Limb (tissue), 2 donors: ENCODE results near the gene NHS.

ENCODE experiments used
- DNase-seq, 2 donors: peaks; one replicate each; pipeline ENCODE4 v3.0.0-alpha.2; 2016; ENCODE audit errors: extremely low spot score in 2 of 2

NHS gene

DNA sequence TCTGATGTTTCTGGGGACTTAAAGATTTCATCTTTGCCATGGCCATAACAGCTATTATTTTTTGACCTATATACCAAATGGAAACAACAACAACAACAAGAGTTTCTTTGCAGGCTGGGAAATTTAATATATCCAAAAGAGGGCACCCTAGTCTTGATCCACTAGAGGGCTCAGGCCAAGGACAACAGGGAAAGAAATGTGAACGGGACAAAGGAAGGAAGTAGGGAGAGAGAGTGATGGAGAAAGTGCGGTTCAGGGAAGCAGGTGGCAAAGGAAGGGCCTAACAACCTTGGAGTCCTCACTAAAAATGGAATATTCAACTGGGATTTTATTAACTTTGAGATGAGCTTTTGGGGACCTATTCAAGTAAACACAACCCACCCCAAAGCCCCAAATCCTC is 294.5 kb downstream of the NHS start:
- DNase-seq = no peak

GRCh38 chrX:17669891-17670290 is 294.9 kb downstream of the NHS start:
- DNase-seq = no peak

GRCh38 chrX:17670874-17671273 is 295.9 kb downstream of the NHS start:
- no peak for DNase-seq

- no peak for DNase-seq
Observed at GRCh38 chrX:17674601-17675000, 299.6 kb downstream of the NHS start.

DNA sequence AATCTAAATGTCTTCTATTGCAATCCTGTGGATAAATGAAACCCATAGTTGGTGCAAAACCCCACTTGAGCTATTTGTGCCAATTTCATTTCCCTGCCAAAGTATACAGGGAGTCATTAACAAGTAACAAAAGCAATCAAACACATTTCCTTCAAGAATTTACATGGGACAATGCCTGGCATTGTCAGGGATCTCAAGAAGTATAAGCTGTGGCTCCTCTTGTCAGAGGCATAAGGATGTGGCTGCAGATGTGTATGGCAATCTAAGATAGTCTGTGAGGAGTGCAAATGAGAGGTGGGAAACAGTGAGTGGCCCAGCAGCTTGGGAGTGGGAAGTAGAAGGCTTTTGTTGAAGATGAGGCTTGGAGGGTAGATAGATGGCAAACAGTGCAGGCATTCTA is 304.3 kb downstream of the NHS start:
- DNase-seq = no peak

DNA sequence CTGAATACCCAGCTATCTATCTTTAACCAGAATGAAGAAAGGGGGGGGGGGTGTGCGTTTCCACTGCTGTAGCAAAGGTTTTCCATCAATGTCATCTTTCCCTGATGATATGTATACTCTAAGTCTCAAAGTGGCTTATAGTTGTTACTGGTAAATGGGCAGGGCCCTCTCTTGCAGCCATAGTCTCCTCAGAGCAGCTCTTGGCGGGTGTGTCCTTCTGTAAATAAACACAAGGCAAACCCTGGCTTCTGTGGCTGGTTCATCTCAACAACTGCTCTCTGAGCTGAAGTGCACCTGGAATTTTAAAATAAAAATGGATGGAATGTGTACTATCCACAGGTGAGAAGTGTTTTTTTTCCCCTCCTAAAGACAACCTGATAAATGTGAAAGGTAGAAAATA is 304.8 kb downstream of the NHS start:
- DNase-seq = no peak

- no peak for DNase-seq
Observed at GRCh38 chrX:17680732-17681413, 305.9 kb downstream of the NHS start.

GRCh38 chrX:17682259-17682658 is 307.3 kb downstream of the NHS start:
- DNase-seq = no peak

DNA sequence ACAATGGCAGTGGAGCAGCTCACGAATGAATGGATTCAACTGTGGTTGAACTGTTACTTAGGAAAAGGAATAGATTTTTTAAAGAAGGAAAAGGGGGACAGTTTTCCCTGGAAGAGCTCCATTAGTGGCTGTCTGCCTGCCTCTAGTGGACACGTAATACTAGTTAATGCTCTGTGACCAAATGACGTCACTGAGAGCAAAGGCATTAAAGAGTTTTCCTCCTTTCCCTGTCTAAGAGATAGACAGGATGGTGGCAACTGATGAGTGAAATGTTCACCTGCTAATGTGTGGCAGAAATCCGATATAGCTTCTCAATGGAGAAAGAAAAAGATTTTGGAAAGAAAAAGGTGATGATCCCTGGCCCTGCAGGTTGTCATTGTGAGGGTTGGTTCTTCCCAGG is 310.0 kb downstream of the NHS start:
- DNase-seq = no peak

DNA sequence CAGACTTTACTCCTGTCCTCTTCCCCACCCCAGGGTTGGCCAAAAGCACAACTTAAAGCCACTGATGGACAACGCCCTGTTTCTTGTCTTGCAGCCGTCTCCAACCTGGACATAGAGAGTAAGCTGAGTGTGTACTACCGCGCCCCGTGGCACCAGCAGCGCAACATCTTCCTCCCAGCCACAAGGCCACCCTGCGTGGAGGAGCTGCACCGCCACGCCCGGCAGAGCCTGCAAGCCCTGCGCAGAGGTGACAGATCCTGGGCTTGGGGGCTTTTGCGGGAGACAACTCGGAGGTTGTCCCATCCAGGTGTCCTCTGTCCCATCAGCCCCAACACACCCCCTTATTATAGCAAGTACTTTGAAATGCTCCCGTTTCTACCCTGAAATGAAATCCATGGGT is 312.6 kb downstream of the NHS start:
- no peak for DNase-seq

DNA sequence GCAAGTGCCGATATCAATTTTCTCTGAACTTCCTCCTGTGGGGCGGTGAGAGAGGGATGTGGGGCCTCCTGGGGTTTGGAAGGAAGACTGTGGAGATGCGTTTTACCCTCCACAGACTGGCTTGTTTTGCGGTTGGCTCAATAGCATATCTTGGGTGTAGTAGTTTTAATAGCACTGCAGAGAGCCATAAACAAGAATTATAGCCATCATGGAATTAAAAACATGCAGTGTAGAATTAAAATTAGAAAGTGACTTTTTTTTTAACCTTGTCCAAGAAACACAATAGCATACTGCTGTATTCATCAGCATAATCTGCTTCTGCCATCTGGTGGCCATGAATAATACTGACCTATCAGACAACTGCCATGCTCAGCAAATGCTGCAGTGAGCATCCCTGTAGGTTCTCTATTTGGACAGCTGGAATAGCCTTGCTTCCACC is 315.0 kb downstream of the NHS start:
- DNase-seq = peak; percentile 48 to 61

DNA sequence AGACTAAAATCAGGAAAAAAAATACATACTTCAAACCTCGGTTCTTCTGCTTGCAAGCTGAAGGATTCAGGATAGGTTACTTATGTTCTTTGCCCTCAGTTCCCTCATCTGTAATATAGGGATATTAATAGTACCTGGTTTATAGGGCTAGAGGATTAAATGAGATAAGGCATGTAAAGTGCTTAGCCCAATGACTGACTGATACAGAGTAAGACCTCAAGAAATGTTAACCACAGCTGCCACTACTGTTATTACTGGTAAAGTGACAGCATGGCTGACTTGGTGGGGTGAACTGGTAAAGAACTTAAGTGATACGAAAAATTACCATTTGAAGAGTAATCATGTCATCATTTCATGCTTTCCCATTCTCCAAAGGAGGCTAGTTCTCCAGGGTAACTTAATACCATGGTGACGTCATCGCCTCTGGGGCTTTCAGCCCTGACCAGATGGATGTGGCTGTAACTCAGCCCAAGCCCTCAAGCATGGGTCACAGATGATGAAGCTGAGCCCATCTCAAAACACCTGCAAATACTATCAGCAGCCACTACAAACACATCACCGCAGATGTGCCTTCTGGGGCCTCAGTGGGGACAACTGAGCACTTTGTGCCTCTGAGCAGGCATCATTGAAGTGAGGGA is 317.8 kb downstream of the NHS start:
- peak in 1 of 2 donors; percentile 27 for DNase-seq

- DNase-seq = no peak
Observed at GRCh38 chrX:17697191-17697590, 322.2 kb downstream of the NHS start.

GRCh38 chrX:17700976-17701375 is 326.0 kb downstream of the NHS start:
- DNase-seq = no peak

- no peak for DNase-seq
Observed at GRCh38 chrX:17703201-17703600, 328.2 kb downstream of the NHS start.

- no peak for DNase-seq
Observed at GRCh38 chrX:17705211-17705610, 330.2 kb downstream of the NHS start.

DNA sequence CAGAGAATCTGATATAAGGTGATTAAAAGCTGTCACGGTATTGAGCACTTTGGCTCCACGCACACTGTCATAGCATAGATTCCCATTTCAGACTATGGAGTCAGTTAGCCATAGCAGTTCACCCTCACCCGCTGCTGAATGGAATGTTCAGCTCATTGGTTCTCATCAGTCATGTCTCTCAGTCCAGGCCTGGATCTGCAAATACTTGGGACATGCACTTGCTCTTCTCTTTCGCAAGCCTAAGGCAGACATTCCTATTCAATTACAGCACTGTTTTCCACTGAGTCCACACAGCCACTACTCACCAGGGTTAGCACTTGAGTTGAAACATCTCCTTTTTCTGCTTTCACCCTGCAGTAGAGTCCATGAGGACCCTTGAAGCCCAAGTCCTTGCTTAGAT is 331.7 kb downstream of the NHS start:
- no peak for DNase-seq

- DNase-seq = no peak
Observed at GRCh38 chrX:17707731-17708130, 332.7 kb downstream of the NHS start.

- no peak for DNase-seq
Observed at GRCh38 chrX:17710871-17711301, 335.9 kb downstream of the NHS start.

GRCh38 chrX:17713288-17713687 is 338.3 kb downstream of the NHS start:
- DNase-seq = no peak

GRCh38 chrX:17718649-17719165 is 343.7 kb downstream of the NHS start:
- DNase-seq = no peak

GRCh38 chrX:17719711-17720110 is 344.7 kb downstream of the NHS start:
- DNase-seq = no peak

GRCh38 chrX:17721715-17722114 is 346.7 kb downstream of the NHS start:
- no peak for DNase-seq
